Stimulated activated CD4-positive, alpha-beta T cell treated with anti-CD3 and anti-CD28 coated beads, TNF-alpha, amount 100 ng/mL, for 1 hour (primary cell): ENCODE results near the gene ADSS1.
"Not testable (repeated sequence)": the region's sequence is repeated elsewhere in the genome, so short reads cannot be mapped to it uniquely, and the experiment has no call there.

Experiments used
- DNase-seq, 3 donors: peaks; one replicate each; pipeline ENCODE4 v3.0.0-alpha.2; 2020; ENCODE audit warnings: low read depth in 3 of 3, low spot score in 1 of 3

The ADSS1 gene

DNA sequence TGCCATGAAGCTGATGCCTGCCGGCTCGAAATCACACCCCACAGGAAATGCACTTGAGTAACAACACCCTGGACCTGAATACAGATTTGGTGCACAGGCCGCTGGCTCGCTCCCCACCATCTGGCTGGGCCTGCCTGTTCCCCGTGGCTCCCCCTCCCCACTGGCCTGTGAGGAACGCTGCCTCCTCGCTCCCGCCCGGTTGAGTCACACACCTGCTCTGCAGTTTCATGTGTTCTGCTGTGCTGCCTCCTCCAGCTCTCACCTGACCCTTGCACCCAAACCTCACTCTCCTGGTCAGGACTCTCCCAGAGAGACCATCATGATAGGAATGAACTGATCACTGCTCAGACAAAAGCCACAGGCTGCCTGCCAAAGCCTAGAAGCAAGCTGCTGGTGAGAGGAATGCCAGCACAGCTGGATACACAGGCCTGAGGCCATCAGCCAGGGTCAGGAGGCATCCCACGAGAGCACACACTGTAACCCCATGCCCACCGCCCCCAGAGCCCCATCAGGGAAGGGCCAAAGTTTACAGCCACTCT, 25.2 kb downstream of the ADSS1 start:
- no peak for DNase-seq

DNA sequence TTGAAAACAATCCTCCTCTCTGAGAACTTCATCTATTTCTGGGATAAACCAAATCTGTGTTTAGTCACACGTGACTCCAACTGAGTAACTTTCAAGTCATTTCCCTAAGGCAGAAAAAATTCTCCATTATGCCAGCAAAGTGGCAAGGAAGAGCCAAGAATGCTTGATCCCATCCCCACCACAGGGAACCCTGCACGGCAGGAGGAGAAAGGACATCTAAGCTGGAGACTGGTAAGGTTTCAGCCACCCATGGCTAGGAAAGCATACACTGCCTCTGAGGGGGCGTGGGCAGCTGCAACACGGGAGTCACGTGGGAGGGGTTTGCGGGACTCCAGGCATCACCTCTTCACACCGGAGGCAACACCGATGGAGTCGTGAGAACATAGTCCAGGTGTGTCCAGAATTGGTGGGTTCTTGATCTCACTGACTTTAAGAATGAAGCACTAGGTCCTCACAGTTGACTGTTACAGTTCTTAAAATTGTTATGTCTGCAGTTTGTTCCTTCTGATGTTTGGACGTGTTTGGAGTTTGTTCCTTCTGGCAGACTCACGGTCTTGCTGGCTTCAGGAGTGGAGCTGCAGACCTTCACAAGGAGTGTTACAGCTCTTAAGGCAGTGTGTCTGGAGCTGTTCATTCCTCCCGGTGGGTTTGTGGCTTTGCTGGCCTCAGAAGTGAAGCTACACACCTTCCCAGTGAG, 26.2 kb downstream of the ADSS1 start:
- DNase-seq: no peak

DNA sequence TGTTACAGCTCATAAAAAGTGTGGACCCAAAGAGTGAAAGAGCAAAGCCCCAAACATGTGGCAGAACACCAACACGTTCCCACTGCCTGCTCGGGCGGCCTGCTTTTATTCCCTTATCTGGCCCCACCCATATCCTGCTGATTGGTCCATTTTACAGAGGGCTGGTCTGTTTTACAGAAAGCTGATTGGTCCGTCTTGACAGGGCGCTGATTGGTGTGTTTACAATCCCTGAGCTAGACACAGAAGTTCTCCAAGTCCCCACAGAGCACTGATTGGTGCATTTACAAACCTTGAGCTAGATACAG, 26.7 kb downstream of the ADSS1 start:
- not testable (repeated sequence) for DNase-seq

DNA sequence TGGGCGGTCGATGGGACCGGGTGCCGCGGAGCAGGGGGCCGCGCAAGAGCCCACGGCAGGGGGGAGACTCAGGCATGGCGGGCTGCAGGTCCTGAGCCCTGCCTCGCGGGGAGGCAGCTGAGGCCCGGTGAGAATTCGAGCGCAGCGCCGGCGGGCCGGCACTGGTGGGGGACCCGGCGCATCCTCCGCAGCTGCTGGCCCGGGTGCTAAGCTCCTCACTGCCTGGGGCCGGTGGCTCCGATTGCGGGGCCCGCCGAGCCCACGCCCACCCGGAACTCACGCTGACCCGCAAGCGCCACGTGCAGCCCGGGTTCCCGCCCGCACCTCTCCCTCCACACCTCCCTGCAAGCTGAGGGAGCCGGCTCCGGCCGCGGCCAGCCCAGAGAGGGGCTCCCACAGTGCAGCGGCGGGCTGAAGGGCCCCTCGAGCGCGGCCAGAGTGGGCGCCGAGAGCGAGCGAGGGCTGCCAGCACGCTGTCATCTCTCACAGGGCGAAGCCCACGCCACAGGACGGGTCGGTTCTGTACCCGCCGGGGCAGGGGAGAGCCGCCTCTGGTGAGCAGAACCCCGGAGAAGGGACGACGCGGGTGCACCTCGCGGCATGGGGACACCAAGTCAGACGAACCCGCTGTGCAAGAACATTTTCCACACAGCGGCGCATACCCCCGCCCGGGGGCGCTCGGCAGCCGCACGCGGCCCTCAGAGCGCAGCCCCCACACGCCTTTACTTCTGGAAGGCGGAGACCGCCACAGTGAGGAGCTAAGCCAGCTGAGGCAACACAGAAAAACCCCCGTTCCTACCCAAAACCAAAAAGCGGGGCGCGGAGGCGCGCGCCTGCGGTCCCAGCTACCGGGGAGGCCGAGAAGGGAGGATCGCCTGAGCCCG, 27.8 kb downstream of the ADSS1 start:
- no peak for DNase-seq

DNA sequence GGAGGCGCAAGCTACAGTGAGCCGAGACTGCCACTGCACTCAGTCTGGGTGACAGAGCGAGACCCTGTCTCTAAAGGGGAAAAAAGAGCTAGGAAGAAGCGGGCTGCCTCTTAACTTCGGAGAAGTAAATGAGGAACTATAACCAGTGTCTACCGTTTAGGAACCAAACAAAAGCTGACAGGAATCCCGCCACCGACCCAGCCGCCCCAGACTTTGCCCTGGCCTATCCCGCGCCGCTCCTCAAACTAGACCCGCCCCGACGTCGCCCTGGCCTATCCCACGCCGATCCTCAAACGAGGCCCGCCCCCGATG, 28.4 kb downstream of the ADSS1 start:
- DNase-seq: no peak

DNA sequence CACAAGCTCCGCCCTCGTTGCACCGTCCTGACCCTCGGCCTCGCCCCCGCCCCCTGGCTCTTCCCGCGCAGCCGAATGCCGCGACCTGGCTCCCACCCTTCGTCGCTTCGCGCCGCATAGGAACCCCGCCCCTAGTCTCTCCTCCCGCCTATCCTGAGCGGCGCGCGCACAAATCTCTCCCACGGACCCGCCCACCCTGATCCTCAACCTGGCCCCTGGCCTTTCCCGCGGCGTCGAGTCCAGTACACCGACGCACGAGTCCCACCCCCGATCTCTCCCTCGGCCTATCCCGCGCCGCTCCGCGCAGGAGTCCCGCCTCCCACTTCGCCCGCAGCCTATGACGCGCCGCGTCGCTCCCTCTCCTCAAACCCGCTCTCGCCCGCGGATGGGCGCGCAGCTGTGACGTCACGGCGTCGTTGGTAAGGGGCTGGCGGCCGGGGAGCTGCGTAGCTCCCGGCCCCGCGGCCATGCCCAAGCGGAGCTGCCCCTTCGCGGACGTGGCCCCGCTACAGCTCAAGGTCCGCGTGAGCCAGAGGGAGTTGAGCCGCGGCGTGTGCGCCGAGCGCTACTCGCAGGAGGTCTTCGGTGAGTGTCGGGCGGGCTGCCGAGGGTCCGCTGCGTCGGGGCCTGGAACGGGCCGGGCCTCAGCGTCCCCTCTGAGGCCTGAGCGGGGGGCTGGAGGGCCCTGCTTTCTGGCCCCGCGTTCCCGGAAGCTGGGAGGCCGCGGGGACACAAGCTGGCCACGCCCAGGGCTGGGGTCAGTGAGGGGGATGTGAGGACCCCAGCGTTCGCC, 28.9 kb downstream of the ADSS1 start, which contains the start of gene SIVA1:
Gene SIVA1, plus strand, starts transcription at position 413 of the 793 bp plus-strand sequence. Its CDS starts 55 bp downstream, at position 468.
- DNase-seq: peak; percentile 98 to 99 (median 98)

DNA sequence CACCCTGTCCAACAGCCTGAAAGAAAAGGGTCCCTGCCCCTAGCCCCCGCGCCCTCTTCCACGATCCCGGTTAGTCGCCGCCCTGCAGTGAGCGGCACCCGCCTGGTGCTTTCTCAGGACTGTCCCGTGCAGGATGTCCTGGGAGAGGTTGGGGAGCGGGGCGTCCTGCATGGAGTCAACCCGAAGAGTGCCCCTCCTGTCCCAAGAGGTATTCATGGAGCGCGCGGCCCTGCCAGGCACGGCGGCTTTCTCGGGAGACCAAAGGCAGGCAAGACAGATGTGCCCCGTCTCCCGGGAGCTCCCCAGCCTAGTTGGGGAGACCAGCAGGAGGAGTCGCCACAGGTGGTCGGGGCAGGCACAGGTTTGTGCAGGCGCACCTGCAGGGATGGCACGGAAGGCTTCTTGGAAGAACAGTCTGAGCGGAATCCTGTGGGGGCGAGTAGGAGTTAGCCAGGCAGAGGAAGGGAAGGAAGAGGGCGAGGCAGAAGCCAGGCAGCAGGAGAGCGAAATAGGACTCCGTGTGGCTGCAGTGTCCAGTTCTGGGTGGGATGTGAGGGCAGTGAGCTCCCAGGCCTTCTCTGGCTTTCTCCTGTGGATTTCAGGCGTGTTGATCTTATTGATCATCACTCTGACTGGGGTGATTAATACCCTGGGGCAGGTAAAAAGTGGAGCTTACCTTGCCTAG, 29.6 kb downstream of the ADSS1 start:
- DNase-seq: no peak

DNA sequence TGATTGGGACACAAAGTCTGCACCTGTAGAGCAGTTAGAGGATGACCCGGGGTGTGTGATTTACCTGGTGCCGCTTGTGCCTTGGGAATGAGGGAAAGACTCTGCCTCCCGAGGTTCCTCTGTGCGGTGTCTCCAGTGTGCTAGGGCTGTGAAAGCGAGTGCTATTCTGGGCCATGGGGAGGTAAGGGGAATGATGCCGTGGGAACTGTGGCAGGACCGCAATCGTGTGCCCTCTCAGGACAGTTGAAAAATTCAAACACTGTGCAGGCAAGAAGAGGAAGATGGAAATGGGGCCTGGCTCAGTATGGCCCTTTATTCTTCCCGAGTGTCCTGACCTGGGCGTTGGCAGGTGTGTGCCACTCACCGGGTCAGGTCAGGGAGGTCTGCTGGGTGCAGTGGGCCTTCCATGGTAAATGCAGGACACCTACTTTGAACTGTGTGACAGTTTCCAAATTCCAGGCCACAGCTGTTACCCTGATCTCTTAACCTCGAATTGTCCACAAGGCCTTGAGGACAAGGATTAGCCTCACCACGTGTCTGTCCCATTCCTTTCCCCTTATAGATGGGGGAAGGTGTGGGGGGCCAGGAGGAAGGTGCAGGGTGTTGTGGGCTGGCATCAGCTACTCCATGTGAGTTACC, 30.3 kb downstream of the ADSS1 start:
- DNase-seq: no peak

DNA sequence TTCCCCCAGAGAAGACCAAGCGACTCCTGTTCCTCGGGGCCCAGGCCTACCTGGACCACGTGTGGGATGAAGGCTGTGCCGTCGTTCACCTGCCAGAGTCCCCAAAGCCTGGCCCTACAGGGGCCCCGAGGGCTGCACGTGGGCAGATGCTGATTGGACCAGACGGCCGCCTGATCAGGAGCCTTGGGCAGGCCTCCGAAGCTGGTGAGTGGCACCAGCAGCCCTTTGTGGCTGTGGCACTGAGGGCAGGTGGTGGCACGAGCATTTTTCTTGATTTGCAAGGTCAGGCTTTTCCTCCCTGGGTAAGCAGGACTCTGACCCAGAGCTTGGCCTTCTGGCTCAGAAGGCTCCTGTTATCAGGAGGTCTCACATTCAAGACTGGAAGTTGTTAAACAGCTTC, 31.6 kb downstream of the ADSS1 start:
- DNase-seq: no peak

DNA sequence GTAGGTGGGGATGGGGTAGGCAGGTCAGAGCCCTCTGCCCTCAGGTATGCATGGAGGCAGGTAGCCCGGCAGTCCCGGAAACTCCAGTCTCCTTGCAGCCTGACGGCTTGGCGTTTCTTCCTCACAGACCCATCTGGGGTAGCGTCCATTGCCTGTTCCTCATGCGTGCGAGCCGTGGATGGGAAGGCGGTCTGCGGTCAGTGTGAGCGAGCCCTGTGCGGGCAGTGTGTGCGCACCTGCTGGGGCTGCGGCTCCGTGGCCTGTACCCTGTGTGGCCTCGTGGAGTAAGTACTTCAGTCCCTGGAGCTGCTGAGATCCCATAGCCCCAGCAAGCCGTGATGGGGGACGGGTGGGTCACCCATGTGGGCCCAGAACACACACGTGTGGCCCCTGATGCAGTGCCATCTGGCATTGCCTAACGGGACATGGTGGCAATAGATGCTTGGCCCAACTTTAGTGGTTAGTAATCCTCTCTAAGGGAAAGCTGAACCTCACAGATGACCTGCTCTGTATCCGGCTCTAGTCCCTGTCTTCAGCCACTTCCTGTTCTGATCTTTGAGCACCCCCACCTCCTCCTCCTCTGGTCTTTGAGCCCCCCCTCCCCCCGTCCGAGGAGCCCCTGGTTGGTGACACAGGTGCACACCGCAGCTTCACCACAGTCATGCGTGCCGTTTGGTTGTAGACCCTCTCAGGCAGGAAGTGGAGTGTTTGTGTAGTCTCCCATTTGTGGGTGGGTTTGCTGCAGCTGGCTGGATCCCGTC, 32.6 kb downstream of the ADSS1 start:
- DNase-seq: no peak

DNA sequence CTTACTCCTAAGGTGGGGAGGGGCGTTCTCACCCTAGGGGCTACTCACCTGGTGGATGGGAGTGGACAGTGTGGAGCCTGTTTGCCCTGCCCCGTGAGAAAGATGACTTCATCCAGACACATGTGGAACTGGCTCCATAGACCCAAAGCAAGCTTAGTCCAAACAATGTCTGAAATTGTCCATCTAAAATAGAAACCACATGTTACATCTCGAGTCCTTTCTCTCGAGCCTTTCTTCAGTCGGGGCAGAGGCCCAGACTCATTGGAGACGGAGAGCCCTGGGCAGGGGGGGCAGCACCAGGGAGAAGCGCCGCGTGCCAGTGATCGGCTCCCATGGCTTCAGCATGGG, 33.2 kb downstream of the ADSS1 start:
- no peak for DNase-seq

DNA sequence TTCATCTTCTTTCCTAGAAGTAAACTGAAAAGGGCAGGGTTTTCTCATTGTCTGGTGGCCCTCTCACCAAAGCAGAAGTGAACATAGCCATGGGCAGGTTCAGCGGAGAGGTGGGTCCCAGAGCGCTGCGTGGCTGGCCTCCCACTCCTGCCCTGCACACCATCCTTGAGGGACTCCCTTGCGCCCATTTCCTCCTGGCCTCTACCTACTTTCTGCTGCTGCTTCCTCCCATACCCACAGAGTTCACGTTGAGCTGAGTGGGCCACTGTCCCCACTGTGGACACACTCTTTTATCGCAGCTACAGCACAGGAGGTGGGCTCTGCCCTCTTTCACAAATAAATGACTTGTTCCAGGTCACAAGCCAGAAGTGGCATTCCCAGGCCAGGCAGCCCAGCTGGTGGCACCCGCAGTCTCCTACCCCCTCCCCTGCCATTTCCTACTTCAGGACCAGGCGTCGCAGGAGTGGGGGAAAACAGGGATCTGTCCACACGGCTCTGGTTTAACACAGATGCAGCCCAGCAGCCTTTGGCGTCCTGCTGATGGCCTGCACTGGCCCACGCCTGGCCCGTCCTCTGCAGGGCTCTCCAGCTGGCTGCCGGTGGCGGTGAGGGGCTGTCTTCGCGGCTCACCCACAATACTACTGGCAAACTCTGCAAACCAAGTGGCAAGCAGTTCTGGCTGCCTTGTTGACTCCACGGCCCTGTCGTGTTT, 33.8 kb downstream of the ADSS1 start:
- DNase-seq: no peak

DNA sequence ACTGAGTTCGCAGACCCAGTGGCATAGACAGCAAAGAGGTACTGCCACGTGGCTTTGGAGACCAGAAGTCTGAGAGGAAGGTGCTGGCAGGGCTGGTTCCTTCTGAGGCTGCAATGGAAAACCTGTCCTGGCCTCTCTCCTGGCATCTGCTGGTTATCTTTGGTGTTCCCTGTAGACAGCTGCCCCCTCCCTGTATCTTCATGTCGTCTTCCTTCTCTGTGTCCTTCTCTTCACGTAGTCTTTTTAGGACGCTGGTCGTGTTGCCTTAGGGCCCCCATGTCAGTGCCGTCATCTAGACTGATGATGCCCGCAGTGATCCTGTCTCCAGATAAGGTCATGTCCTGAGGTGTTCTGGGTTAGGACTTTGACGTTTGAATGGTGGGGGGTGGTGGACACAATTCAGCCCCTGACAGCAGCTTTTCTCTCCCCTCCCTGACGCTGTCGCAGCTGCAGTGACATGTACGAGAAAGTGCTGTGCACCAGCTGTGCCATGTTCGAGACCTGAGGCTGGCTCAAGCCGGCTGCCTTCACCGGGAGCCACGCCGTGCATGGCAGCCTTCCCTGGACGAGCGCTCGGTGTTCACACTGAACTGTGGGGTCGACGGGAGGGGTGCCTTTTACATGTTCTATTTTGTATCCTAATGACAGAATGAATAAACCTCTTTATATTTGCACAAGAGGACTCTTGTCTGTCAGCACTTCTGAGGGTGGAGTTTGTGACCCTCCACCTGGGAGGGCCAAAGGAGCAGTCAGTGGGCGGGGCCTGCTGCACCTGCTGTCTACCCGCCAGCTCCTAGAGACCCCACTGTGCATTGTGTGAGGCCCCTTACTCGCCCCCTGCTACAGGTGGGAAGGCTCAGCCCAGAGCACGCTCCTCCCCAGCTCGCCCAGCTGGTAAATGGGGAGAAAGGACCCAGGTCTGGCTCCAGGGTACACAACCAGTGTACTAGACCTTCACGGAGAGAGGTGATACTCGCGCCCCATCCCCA, 35.2 kb downstream of the ADSS1 start:
- DNase-seq: no peak

DNA sequence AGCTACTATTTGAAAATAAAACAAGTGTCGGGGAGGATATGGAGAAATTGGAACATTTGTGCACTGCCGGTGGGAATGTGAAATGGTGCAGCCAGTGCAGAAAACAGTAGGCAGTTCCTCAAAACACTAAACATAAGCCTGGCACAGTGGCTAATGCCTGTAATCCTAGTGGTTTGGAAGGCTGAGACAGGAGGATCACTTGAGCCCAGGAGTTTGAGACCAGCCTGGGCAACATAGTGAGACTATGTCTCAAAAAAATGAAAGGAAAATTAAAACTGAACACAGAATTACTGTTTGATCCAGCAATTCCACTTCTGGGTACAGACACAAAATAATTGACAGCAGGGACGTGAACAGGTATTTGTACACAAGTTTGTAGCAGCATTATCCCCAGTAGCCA, 41.5 kb downstream of the ADSS1 start:
- no peak for DNase-seq

DNA sequence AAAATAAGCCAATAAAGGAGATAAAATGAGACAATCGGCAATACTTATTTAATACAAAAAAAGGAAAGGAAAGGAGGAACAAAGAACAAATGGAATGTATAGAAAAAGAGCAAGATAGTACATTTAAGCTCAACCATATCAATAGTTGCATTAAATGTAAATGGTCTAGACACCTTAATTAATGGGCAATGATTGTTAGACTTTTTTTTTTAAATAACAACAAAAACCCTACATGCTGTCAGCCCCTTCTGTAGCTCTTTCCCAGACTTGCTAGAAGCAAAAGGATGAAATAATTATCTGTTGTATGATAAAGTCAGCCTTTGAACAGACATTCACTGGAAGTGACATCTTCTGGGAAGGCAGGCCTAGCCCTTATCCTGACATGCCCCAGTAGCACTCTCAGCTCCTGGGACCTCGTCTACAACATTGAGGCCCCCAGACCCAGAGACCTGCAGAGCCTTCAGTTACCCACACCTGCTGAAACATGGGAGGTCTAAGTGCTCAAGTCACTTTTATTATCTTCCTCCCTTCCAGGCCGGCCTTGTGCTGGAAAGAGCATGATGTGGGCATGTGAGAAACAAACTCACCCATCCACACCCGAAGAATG, 42.3 kb downstream of the ADSS1 start:
- DNase-seq: no peak

DNA sequence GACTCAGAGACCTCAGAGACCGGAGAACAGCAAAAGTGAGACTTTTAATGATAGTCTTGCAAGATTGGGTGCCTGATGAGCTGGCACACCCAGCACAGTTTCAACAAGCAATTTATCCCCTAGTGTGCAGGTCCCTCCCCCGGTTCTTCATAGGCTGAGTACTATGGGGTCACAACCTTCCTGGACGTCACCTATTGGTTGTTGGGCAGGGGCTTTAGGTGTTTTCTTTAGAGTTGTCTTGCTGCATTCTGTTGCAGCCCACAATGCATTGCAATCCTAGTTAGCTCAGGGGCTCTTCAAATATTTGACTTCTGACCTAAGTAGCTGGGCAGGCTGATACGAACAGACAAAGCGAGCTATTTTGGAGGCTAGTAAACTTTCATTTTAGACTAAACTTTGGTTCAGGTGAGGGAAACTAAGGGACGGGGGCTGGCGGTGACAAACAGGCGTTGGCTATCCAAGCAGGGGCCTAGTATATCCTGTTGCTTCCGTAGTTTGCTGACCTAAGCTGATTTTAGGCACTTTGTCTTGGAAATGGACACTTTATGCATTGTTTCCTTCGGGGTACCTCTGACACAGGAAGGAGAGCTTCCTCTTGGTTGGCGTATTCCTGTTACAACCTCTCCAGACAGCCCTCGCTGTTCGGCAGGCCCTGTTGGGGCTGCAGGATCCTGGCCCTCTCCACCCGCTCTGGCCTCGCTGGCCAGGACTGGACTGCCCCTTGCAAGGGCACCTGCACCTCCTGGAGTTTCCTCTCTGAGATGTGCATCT, 43.0 kb downstream of the ADSS1 start:
- DNase-seq: no peak

DNA sequence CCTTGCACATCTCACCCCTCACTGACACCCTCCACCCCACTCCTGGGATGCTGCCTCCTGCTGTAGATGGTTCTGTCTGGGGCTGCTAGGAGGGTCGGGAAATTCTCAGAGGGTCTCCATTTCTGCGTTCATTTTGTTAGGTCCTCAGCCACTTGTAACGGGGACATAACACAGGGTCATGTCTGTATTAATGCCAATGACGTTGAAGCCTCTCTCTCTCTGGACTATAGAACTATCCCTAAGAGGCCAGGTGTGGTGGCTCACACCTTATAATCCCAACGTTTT, 43.5 kb downstream of the ADSS1 start:
- DNase-seq: no peak
